Measurements from ENCODE around the gene TATDN2.

DNA sequence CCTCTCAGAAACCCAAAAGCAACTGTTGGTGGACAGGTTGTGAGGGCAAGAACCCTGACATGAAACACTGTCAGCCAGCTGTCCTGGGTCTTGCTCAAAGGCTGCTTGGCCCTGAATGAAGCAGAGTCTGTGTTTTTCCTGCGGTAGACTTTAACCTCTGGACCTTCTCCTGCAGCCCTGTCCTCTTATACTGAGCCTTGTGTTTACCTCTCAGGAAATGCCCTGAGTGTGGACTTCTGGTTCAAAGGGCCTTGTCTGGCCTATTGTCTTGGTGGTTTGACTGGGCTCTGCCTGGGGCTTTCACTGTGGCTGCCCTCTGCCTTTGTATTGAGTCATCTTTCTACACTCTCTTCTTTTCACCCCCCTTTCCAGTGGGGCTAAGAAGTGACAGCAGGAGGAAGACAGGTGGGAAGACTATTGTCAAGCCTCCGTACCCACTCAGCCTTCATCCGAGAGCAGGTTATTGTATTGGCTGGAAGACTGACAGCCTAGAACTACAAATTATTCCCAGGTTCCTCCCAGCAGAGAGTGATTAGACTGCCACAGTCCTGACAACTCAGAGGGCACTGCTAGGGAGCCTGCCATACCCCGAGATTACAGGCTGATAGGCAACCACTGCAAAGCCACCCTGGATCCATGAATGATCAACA, 69.2 kb downstream of the TATDN2 start:
- TF ChIP-seq, protein P1, sequence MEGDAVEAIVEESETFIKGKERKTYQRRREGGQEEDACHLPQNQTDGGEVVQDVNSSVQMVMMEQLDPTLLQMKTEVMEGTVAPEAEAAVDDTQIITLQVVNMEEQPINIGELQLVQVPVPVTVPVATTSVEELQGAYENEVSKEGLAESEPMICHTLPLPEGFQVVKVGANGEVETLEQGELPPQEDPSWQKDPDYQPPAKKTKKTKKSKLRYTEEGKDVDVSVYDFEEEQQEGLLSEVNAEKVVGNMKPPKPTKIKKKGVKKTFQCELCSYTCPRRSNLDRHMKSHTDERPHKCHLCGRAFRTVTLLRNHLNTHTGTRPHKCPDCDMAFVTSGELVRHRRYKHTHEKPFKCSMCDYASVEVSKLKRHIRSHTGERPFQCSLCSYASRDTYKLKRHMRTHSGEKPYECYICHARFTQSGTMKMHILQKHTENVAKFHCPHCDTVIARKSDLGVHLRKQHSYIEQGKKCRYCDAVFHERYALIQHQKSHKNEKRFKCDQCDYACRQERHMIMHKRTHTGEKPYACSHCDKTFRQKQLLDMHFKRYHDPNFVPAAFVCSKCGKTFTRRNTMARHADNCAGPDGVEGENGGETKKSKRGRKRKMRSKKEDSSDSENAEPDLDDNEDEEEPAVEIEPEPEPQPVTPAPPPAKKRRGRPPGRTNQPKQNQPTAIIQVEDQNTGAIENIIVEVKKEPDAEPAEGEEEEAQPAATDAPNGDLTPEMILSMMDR (IDR thresholded peaks at IDR 0.05; ENCODE audit: low read depth, low read length): no peak
- no peak for TF ChIP-seq POLR2A (IDR thresholded peaks at IDR 0.05; ENCODE audit: extremely low read depth, insufficient read length)

Measured in NB4 (cell line).